ENCODE results near the gene RNU5B-1.
A peak's percentile ranks its signal among the peaks of the same experiment; 100 is the strongest.

RNU5B-1 gene

GRCh38 chr15:65327651-65328393 lies 23.3 kb downstream of the RNU5B-1 start:
- TF ChIP-seq CTCF (conservative IDR thresholded peaks at IDR 0.05; ENCODE audit: low read depth, low read length): no peak
- no peak for DNase-seq (ENCODE audit: low read depth)

GRCh38 chr15:65328506-65329287 lies 24.2 kb downstream of the RNU5B-1 start:
- DNase-seq (ENCODE audit: low read depth): no peak
- TF ChIP-seq CTCF (conservative IDR thresholded peaks at IDR 0.05; ENCODE audit: low read depth, low read length): no peak

More at GRCh38 chr15:65327651-65328393, 23.3 kb downstream of the RNU5B-1 start:
- H3K4me3 ChIP-seq (ENCODE audit: low read depth, low read length): no peak overlapping the region

GRCh38 chr15:65329288-65329983 lies 25.0 kb downstream of the RNU5B-1 start:
- no peak for TF ChIP-seq CTCF (conservative IDR thresholded peaks at IDR 0.05; ENCODE audit: low read depth, low read length)

More at GRCh38 chr15:65328506-65329287, 24.2 kb downstream of the RNU5B-1 start:
- no peak overlapping the region for H3K4me3 ChIP-seq (ENCODE audit: low read depth, low read length)

GRCh38 chr15:65329984-65330735 lies 25.7 kb downstream of the RNU5B-1 start:
- DNase-seq (ENCODE audit: low read depth): peak; percentile 23
- no peak overlapping the region for H3K4me3 ChIP-seq (ENCODE audit: low read depth, low read length)
- TF ChIP-seq CTCF (conservative IDR thresholded peaks at IDR 0.05; ENCODE audit: low read depth, low read length): no peak

More at GRCh38 chr15:65329288-65329983, 25.0 kb downstream of the RNU5B-1 start:
- no peak overlapping the region for H3K4me3 ChIP-seq (ENCODE audit: low read depth, low read length)
- DNase-seq (ENCODE audit: low read depth): no peak

- DNase-seq (ENCODE audit: low read depth): peak; percentile 11
- no peak for TF ChIP-seq CTCF (conservative IDR thresholded peaks at IDR 0.05; ENCODE audit: low read depth, low read length)
- no peak overlapping the region for H3K4me3 ChIP-seq (ENCODE audit: low read depth, low read length)
Measured at GRCh38 chr15:65330934-65331645, 26.6 kb downstream of the RNU5B-1 start.

GRCh38 chr15:65331811-65332210 lies 27.3 kb downstream of the RNU5B-1 start:
- no peak overlapping the region for H3K4me3 ChIP-seq (ENCODE audit: low read depth, low read length)
- TF ChIP-seq CTCF (conservative IDR thresholded peaks at IDR 0.05; ENCODE audit: low read depth, low read length): no peak
- no peak for DNase-seq (ENCODE audit: low read depth)

All from choroid plexus epithelial cell (primary cell).